Vagina (tissue), 2 donors: Measurements from ENCODE around the gene PLAGL1. TPM values are rescaled to one million over a fixed set of nuclear protein-coding genes. Genes with fewer than 3 reads are reported as not detected.

Source experiments
- DNase-seq, 2 donors: peaks; one replicate each; pipeline ENCODE4 v3.0.0-alpha.2; 2017; ENCODE audit errors: extremely low spot score in 2 of 2
- H3K27ac ChIP-seq: fragments of 200-600 bp; sonication (generic); one replicate; pipeline ENCODE4 v1.5.1; 2019
- H3K27me3 ChIP-seq: fragments of 200-600 bp; sonication (generic); one replicate; pipeline ENCODE4 v1.5.1; 2019
- H3K36me3 ChIP-seq, 2 donors: fragments of 200-600 bp; sonication (generic); one replicate each; pipeline ENCODE4 v1.5.1; 2017 to 2019
- H3K4me1 ChIP-seq: fragments of 200-600 bp; sonication (generic); one replicate; pipeline ENCODE4 v1.5.1; 2019
- H3K4me3 ChIP-seq, 2 donors: fragments of 200-600 bp; sonication (generic); 1 replicate in 1 of 2; 2 replicates in 1 of 2; pipeline ENCODE4 v1.5.1; 2016 to 2019
- H3K9me3 ChIP-seq: fragments of 200-600 bp; sonication (generic); one replicate; pipeline ENCODE4 v1.5.1; 2019
- CTCF ChIP-seq, 3 experiments: fragments of 450-650 bp in 2 of 3; fragments of 200-600 bp in 1 of 3; sonication (generic) in 1 of 3; IDR thresholded peaks; one replicate each; pipeline ENCODE4 v1.5.1; 2017 to 2019; ENCODE audit warnings: antibody characterized with exemption in 3 of 3, mild to moderate bottlenecking in 2 of 3, moderate library complexity in 2 of 3
- POLR2A ChIP-seq, 2 donors: fragments of 450-650 bp; IDR thresholded peaks; one replicate each; pipeline ENCODE4 v1.6.1; 2017; ENCODE audit warnings: antibody characterized with exemption in 2 of 2, mild to moderate bottlenecking in 2 of 2, moderate library complexity in 2 of 2
- POLR2AphosphoS5 ChIP-seq, 2 donors: sonication (generic); formaldehyde crosslinking; IDR thresholded peaks; one replicate each; pipeline ENCODE4 v1.9.0; 2017; ENCODE audit warnings: antibody characterized with exemption in 2 of 2, mild to moderate bottlenecking in 2 of 2, low read depth in 1 of 2; ENCODE audit not compliant: insufficient read depth in 1 of 2
- intact Hi-C: fragments of 100-400 bp; cut with DNase I; formaldehyde crosslinking; loops from one replicate; pipeline ENCODE4 v1.15.1; 2023
- total RNA-seq: library from RNA; depleted of rRNA; stranded (reverse); fragments of >200 nt; gene quantifications from one replicate; pipeline ENCODE4 v1.2.3, GENCODE V29; 2016

PLAGL1 gene
- total RNA-seq, 1 donor from 2014 or later = 23.1 TPM

GRCh38 chr6:143971482-143972205, 36.4 kb downstream of the PLAGL1 start:
- intact Hi-C loops = no loop called here
- H3K9me3 ChIP-seq = no peaks in the 10 kb centered on the region
- H3K27ac ChIP-seq = peak overlapping the region; percentile 10

GRCh38 chr6:143970456-143971218, 37.4 kb downstream of the PLAGL1 start:
- Histone ChIP-seq H3K27me3 (no peaks in the 10 kb centered on the region), H3K4me3 (no peak overlapping the region), H3K4me1 (no peaks in the 10 kb centered on the region), H3K27ac (peak overlapping the region; percentile 10), H3K36me3 (no peaks in the 10 kb centered on the region), H3K9me3 (no peaks in the 10 kb centered on the region)
- TF ChIP-seq POLR2A (IDR thresholded peaks at IDR 0.05) (no peak), CTCF (IDR thresholded peaks at IDR 0.05) (no peak), POLR2AphosphoS5 (IDR thresholded peaks at IDR 0.05; ENCODE audit: insufficient read depth in 1 of 2, low read depth in 1 of 2) (no peak)
- intact Hi-C loops = no loop called here
- DNase-seq = no peak

More at GRCh38 chr6:143971482-143972205, 36.4 kb downstream of the PLAGL1 start:
- Histone ChIP-seq H3K4me3 (no peak overlapping the region), H3K36me3 (no peaks in the 10 kb centered on the region), H3K27me3 (no peaks in the 10 kb centered on the region), H3K4me1 (no peaks in the 10 kb centered on the region)
- no peak for DNase-seq
- TF ChIP-seq POLR2A (IDR thresholded peaks at IDR 0.05) (no peak), POLR2AphosphoS5 (IDR thresholded peaks at IDR 0.05; ENCODE audit: insufficient read depth in 1 of 2, low read depth in 1 of 2) (no peak), CTCF (IDR thresholded peaks at IDR 0.05) (no peak)

GRCh38 chr6:143969077-143969476, 39.0 kb downstream of the PLAGL1 start:
- Histone ChIP-seq H3K4me1 (peaks cover 10% of the 10 kb centered on the region), H3K4me3 (no peak overlapping the region), H3K27me3 (no peaks in the 10 kb centered on the region), H3K27ac (no peak overlapping the region), H3K9me3 (no peaks in the 10 kb centered on the region), H3K36me3 (no peaks in the 10 kb centered on the region)
- intact Hi-C loops = no loop called here
- DNase-seq = no peak
- TF ChIP-seq CTCF (IDR thresholded peaks at IDR 0.05) (no peak), POLR2A (IDR thresholded peaks at IDR 0.05) (no peak), POLR2AphosphoS5 (IDR thresholded peaks at IDR 0.05; ENCODE audit: insufficient read depth in 1 of 2, low read depth in 1 of 2) (no peak)

GRCh38 chr6:143967706-143968376, 40.2 kb downstream of the PLAGL1 start:
- Histone ChIP-seq H3K4me1 (peaks cover 13% of the 10 kb centered on the region), H3K27me3 (no peaks in the 10 kb centered on the region), H3K36me3 (no peaks in the 10 kb centered on the region), H3K4me3 (no peak overlapping the region), H3K27ac (no peak overlapping the region), H3K9me3 (no peaks in the 10 kb centered on the region)
- TF ChIP-seq POLR2A (IDR thresholded peaks at IDR 0.05) (no peak), POLR2AphosphoS5 (IDR thresholded peaks at IDR 0.05; ENCODE audit: insufficient read depth in 1 of 2, low read depth in 1 of 2) (no peak), CTCF (IDR thresholded peaks at IDR 0.05) (no peak)
- intact Hi-C loops = no loop called here
- DNase-seq = no peak
